ENCODE data around the gene SLC37A4.
"Not testable (repeated sequence)": the region's sequence is repeated elsewhere in the genome, so short reads cannot be mapped to it uniquely, and the experiment has no call there.

SLC37A4 gene

DNA sequence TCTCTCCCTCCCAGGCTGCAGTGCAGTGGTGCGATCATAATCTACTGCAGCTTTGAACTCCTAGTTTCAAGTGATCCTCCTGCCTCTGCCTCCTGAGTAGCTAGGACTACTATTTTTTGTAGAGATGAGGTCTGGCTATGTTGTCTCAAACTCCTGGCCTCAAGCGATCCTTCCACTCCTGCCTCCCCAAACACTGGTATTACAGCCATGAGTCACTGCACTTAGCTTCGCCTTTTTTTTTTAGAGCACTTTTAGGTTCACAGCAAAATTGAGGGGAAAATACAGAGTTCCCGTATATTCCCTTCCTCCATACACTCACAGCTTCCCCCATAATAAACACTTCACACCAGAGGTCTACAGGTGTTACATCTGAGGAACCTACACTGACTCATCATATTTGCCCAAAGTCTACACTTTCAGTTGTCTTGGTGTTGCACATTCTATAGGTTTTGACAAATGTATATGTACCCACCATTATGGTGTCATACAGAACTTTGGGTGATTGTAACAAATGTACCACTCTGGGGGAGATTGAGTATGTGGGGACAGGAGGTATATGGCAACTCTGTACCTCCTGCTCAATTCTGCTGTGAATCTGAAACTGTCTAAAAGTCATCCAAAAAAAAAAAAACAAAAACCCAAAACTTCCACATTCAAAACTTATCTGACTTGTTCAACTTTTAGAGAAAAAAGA is 11.3 kb upstream of the SLC37A4 start:
- no peak for DNase-seq (ENCODE audit: low read depth in 2 of 2)

DNA sequence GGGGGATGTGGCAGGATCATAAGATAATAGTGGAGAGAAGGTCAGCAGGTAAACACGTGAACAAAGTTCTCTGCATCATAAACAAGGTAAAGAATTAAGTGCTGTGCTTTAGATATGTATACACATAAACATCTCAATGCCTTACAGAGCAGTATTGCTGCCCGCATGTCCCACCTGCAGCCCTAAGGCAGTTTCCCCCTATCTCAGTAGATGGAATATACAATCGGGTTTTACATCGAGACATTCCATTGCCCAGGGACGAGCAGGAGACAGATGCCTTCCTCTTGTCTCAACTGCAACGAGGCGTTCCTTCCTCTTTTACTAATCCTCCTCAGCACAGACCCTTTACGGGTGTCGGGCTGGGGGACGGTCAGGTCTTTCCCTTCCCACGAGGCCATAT is 8.8 kb upstream of the SLC37A4 start:
- DNase-seq (ENCODE audit: low read depth in 2 of 2): not testable (repeated sequence)

DNA sequence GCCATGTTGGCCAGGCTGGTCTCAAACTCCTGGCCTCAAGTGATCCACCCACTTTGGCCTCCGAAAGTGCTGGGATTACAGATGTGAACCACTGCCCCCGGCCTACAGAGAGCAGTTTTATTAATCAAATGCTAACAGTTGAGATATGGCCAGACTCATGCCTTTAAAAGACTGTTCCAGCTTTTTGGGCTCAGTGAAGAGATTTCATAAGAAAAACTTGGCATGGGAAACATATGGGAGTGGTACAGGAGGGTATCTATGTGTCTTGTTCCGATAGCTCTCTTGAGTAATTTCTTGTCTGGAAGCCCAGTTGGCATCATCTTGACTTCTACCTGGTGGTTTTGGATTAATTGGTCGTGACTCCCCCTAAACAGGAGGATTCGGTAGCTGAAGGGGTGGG is 8.2 kb upstream of the SLC37A4 start:
- no peak for DNase-seq (ENCODE audit: low read depth in 2 of 2)

DNA sequence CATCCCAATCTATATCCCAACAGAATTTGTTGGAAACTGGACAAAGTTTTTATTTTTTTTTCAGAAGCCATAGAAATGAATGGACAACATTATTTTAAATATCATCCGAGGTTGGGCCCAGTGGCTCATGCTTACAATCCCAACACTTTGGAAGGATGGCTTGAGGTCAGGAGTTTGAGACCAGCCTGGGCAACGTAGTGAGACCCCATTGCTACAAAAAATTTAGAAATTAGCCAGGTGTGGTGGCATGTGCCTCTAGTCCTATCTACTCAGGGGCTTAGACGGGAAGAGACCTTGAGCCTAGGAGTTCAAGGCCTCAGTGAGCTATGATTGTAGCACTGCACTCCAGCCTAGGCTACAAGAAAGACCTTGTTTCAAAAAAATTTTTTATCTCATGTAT is 4.1 kb upstream of the SLC37A4 start:
- no peak for DNase-seq (ENCODE audit: low read depth in 2 of 2)

DNA sequence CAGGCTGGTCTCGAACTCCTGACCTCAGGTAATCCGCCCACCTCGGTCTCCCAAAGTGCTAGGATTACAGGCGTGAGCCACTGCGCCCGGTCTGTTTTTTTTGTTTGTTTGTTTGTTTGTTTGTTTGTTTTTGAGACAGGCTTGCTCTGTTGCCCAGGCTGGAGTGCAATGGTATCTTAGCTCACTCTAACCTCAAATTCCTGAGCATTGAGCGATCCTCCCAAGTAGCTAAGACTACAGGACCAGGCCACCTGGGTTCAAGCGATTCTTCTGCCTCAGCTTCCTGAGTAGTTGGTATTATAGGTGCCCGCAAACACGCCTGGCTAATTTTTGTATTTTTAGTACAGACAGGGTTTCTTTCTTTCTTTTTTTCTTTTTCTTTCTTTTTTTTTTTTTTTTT is 2.7 kb upstream of the SLC37A4 start:
- DNase-seq (ENCODE audit: low read depth in 2 of 2): not testable (repeated sequence)

DNA sequence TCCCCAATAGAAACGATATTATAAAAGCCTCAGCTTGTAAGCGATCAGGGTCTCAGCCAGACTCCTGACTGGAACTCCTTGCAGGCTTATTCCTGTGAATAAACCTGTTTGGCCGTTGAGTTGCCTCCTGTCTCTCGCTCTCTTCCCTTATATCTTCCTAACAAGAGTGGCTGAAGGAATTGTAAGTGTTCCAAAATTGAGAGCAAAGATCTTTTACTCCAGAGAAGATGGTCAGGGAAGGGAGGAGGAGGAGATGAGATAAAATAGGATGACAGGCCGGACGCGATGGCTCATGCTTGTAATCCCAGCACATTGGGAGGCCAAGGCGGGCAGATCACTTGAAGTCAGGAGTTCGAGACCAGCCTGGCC is 1.2 kb upstream of the SLC37A4 start:
- DNase-seq (ENCODE audit: low read depth in 2 of 2): no peak

DNA sequence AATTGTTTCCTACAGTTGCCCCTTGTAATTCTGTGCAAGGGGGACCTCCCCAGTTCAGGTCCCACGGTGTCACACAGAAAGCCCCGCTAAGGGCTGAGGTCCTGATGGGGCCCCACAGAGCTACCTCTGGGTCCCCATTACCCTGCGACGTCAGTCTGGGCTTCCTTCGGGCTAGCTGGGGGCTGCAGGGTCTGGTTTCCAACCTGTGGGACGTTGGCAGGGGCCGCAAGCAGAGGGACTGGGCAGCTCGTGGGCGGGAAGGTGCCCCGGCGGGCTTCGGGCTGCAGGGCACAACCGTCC is 698 bp downstream of the SLC37A4 start:
- no peak for DNase-seq (ENCODE audit: low read depth in 2 of 2)

DNA sequence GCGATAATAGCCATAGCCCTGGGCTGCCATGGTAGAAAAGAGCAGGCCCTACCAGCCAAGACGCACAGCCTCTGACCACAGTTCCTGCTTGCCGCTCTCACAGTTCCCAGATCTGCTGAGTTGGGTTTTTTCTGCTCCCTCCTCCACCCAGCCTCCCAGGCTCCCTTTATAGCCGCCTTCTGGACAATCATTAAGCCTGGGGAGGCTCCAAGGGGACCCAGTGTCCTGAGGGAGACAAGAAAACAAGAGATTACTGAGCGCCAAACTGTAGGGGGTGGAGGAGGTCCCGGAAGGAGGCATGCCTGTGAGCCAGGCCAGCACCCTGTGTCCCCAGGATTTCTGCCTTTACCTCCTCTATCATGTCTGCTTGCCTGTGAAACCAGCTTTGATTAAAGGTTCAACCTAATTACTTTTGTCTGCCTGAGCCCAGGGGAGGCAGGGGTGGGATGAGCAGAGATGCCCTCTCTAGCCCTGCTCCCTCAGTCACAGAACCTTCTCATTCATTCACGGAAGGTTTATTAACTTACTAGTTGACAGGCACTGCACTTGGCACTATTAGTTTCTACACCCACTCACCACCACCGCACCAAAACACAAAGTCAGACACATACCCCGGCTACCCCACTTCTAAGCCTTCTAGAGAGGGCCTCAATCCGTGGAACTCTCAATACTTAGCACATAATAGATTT is 1.2 kb downstream of the SLC37A4 start:
- DNase-seq (ENCODE audit: low read depth in 2 of 2): no peak

DNA sequence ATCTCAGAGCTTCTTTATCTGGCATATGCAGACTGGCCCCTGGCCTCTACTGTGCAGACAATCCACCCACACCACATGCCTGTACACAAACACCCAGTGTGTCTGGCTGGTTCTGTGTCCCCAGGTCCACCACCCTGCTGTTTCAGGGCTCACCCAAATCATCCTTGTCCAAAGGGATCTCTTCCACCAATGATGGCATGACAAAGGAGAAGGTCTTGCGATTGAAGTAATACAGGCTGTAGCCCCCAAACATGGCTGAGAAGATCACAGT is 1.7 kb downstream of the SLC37A4 start:
- no peak for DNase-seq (ENCODE audit: low read depth in 2 of 2)

DNA sequence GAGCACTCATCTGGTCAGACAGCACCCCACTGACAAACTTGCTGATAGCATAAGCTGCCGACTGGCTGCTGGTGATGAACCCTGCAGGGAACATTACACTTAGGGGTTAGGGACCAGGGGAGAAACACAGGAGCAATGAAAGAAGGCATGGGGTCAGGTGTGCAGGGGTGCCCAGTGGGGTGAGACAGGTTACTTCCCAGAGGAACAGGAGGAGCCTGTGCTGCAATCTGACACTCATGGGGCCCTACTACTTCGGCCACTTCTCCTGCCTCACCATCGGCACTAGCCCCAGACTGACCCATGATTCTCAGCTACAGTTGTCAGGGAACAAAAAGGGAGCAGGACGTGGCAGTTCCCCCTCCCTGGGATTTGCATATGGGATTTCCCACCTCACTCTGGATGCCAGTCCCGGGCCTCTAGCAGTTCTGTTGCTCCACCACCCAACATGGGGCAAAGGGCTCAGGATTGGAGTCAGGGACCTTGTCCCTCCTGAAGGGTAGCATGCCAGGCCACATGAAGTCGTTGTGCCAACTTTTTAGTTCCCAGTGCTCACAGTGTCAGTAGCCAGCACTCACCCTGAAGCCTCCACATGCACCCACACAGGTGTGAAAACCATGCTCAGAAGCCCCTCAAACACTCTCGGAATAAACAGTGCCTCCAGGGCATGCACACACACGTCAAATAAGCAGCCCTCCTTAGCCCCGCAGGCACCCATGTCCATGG is 2.2 kb downstream of the SLC37A4 start:
- no peak for DNase-seq (ENCODE audit: low read depth in 2 of 2)

DNA sequence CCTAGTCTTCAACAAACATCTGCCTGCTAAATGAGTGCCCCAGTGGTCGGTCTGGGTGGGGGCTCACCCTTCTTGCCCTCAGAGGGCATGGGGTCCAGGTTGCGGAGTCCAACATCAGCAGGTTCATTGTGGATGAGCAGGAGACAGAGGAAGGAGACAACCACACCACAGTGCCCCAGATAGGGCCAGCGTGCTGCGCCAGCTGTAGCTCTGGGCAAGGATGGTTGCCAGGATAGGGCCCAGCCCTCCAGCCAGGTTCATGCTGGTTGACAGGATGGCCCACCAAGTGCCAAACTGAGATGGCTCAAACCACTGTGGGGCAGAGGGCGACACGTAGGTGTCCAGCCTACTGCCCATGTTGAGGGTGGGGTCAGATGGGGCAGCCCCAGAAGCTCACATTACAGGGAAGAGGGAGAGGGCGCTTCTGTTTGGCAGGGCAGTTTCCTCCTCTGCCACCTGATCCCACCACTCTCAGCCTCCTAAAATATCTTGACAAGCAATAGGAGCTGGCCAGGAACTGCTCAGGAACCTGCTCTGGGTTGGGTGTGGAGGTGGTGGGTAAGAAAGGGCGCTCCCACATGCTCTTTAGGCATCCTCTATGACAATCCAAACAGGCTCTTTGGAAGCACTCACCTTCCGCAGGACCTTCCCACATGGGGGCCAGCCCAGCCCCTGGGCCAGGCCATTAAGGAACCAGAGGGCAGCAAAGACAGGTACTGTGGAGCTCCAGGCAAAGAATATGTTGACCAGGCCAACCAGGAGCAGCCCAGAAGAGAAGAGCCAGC is 2.9 kb downstream of the SLC37A4 start:
- no peak for DNase-seq (ENCODE audit: low read depth in 2 of 2)

DNA sequence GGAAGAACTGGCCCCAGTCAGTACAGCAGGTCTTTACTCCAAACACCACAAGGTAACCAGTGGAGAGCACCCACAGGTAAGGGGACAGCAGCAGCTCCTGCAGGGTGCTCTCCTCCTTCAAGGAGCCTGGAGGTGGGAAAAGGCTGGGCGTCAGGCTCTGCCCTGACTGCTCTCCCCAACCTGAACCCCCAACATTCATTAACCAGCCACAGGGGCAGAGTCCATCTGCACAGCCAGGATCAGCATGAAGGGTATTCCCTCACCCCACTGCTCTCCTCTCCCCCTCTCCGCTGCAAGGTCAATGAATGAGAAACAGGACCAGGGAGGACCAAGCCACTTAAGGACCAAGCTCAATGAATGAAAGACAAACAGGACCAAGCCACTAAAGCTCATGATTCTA is 3.7 kb downstream of the SLC37A4 start:
- no peak for DNase-seq (ENCODE audit: low read depth in 2 of 2)

DNA sequence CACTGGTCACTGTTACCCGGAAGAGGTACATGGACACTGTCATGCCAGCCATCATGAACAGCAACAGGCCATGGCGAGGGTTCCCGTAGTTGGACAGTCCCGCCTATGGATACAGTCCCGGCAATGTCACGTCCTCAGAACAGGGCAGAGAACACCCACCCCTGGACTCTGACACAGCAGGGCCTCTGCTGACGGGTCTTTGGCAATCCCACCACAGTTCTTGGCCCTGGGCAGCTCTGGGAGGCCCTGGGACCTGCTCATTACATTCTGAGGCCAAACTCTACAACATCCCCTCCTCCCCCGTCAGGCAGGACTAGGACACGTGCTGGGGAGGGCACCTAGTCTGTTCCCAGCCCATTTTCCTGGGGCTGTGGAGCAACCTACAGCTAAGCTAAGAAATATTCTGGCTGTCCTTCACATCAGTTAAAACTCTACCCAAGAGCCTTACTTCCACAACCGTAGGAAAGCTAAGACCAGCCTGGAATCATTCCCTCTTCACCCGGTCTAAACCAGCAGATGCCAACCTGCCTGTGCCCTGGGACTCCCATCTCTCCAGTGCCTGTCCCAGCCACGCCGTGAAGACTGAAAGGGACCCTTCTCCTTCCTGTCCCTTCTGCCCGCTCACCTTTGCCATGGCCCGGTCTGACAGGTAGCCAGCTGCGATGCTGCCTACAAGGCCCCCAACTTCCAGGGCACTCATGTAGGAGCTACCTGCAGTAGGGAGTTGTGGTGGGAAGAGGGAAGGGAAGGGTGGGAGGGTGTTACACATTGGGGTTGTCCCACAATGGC is 4.5 kb downstream of the SLC37A4 start:
- no peak for DNase-seq (ENCODE audit: low read depth in 2 of 2)

DNA sequence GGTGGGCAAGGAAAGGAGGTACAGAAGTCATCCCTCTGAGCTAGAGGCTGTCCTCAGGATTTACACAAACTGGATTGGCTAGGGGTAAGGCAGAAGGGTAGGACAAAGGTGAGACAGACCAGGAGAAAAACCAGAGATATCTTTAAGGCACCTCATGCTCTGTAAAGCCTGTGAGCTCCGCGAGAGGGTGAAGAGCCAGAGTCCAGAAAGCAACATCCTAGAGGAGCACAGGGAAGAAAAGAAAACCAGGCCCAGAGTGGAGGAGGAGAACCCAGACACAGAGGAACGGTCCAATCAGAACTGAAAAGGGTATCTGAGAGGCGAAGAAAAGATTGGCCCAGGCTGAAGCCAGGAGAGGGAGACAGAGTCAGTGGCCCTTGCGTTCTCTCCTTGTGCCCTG is 5.1 kb downstream of the SLC37A4 start:
- DNase-seq (ENCODE audit: low read depth in 2 of 2): no peak

DNA sequence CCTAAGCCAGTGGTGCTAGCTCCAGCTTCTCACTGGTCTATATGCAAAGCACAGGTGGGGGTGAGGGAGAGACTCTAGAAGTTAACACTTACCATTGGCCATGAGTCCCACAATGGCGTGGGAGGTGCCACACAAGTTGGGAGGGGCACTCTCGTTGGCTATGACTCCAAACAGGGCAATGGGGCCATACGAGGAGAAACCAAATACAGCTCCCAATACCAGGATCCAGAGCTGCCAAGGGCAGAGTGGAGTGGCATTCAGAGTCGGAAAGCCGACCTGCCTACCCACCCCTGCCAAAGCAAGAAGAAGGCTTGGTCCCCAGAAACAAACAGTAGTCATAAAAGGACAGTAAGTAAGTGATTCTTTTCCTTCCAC is 5.6 kb downstream of the SLC37A4 start:
- no peak for DNase-seq (ENCODE audit: low read depth in 2 of 2)

DNA sequence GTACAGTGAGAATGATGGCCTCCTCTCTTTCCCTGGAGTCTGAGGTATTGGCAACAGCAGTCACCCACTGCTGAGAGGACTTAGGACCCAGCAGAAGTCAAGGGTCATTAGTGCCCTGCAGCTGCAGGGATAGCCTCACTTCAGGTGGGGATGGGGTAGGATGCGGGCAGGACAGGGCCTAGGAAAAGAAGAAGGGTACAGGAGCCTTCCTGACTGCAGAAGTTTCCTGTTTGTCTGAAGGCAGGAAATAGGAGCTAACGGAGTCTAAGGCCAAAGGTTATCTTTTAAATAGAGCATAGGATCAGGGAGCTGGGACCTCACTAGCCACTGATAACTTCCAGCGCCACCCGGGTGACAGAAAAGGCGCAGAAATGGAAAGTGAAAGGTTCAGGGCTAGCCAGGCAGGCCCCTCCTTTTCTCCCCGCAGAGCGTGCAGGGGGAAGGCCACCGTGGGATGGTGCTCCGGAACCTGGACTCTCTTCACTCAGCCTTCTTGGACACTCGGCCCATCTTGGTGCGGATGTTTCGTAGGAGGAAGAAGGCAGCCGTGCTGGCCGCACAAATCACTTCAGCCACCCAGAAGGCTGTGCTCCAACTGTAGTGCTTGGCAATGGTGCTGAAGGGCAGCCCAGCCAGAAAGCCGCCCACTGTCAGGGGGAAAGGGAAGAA is 6.1 kb downstream of the SLC37A4 start:
- no peak for DNase-seq (ENCODE audit: low read depth in 2 of 2)

DNA sequence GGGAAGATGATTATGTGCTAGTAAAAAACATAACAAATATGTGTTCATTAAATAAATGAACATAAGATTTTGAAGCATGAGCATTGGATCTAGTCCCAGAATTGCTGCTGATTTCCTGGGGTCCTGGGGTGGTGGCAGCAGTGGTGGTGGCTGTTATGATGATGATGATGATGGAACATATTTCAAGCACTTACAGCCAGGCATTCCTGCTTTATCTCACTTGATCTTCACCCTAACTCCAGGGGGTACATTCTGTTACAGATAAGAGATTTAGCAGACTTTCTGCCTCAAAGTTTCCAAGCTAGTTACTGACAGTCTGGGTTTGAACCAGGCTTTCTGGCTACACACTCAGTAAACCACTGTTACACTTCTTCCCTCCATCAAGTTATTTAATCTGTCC is 6.9 kb downstream of the SLC37A4 start:
- no peak for DNase-seq (ENCODE audit: low read depth in 2 of 2)

DNA sequence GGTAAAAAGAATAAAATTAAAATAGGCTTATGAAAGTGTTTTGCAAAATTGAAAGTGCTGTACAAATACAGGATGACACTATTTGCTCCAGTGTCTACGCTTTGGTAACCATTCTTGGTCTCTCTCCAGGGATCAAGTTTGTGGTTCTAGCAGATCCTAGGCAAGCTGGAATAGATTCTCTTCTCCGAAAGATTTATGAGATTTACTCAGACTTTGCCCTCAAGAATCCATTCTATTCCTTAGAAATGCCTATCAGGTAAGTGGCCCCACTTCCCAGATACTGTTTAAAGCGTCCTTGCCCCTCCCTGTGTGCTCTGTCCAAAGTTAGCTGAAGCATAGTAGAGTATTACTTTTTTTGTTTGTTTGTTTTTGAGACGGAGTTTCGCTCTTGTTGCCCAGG is 9.0 kb downstream of the SLC37A4 start:
- DNase-seq (ENCODE audit: low read depth in 2 of 2): no peak

DNA sequence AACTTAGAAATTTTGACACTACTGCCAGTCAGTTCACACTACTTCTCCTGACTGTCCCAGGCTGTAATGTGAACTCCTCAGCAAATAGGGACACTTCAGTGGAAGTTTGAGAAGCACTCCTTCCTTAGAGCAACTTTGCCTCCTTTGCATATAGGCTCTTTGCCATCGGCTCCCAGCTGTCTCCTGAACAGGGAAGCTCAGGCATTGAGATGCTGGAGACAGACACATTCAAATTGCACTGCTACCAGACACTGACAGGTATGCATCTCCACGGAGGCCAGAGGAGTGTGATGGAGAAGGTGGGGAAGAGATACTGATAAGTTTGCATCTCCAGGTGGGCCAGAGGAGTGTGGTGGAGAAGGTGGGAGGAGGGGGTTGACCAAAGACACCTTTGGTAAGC is 10.7 kb downstream of the SLC37A4 start:
- no peak for DNase-seq (ENCODE audit: low read depth in 2 of 2)

DNA sequence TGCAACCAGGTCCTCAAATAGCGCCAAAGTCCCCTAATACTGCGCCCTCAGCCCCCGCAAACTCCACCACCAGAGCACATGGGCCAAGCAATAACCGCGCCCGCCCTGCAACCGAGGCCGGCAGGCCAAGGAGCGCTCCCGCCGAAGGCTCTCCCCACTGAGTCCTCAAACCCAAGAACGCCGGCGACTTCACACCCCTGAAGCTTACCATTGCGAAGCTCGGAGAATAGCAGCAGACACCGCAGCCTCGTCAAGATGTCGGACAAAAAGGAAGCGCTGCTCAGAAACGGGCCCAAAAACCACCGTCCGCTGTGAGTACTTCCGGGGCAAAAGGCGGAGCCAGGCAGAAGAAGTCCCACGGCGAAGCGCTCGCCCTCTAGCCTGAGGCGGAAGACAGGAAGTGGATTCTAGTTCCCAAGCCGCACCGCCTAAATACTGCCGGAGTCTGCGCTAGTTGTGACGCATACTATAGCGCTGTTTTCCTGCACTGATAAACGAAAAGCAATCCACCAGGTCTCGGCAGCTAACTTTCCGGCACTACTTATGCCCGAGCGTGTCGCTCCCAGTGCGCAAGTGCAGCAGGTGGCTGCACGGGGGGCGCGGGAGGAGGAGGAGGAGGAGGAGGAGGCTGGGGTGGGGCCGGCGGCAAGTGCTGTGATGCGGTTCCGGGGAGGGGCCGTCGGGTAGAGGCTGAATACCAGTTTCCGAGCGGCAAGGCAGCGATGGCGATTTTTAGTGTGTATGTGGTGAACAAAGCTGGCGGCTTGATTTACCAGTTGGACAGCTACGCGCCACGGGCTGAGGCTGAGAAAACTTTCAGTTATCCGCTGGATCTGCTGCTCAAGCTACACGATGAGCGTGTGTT is 12.4 kb downstream of the SLC37A4 start, which contains the start of the genes RPS25 and TRAPPC4:
TSS of gene RPS25 (minus strand) at position 270 of the 865 bp plus-strand sequence. CDS start at position 211, 59 bp downstream.
TSS of gene TRAPPC4 (plus strand) at position 693 of the 865 bp plus-strand sequence. CDS start at position 723, 30 bp downstream.
- DNase-seq (ENCODE audit: low read depth in 2 of 2): peak; percentile 83 to 89

Measured in stimulated activated CD8-positive, alpha-beta memory T cell treated with anti-CD3 and anti-CD28 coated beads, Interleukin-2, amount 100 ng/mL, for 1 hour (primary cell).